HS-27A (cell line): ENCODE measurements around the gene TNNT3.

Experiments used
- DNase-seq: peaks from one replicate; pipeline ENCODE4 v3.0.0-alpha.2; 2012; ENCODE audit warnings: low read depth, missing footprints

TNNT3 gene

GRCh38 chr11:1958367-1958766 lies 38.9 kb downstream of the TNNT3 start:
- no peak for DNase-seq

- no peak for DNase-seq
Measured at GRCh38 chr11:1959786-1960185, 40.3 kb downstream of the TNNT3 start.

GRCh38 chr11:1963864-1964263 lies 44.4 kb downstream of the TNNT3 start:
- no peak for DNase-seq

GRCh38 chr11:1964348-1964747 lies 44.8 kb downstream of the TNNT3 start:
- no peak for DNase-seq

GRCh38 chr11:1964955-1965354 lies 45.5 kb downstream of the TNNT3 start:
- DNase-seq, result no peak

- DNase-seq, result no peak
Measured at GRCh38 chr11:1966531-1966930, 47.0 kb downstream of the TNNT3 start.

GRCh38 chr11:1967641-1968225 lies 48.2 kb downstream of the TNNT3 start:
- no peak for DNase-seq

GRCh38 chr11:1968454-1969002 lies 49.0 kb downstream of the TNNT3 start:
- no peak for DNase-seq

GRCh38 chr11:1969035-1969434 lies 49.5 kb downstream of the TNNT3 start:
- no peak for DNase-seq

- DNase-seq, result no peak
Measured at GRCh38 chr11:1969776-1970175, 50.3 kb downstream of the TNNT3 start.

GRCh38 chr11:1970956-1971355 lies 51.5 kb downstream of the TNNT3 start:
- DNase-seq, result no peak

GRCh38 chr11:1975185-1975584 lies 55.7 kb downstream of the TNNT3 start:
- no peak for DNase-seq

GRCh38 chr11:1978720-1979473 lies 59.4 kb downstream of the TNNT3 start:
- DNase-seq, result no peak

GRCh38 chr11:1979607-1980006 lies 60.1 kb downstream of the TNNT3 start:
- no peak for DNase-seq

GRCh38 chr11:1982873-1983600 lies 63.5 kb downstream of the TNNT3 start:
- DNase-seq, result no peak

GRCh38 chr11:1983601-1983961 lies 64.1 kb downstream of the TNNT3 start:
- DNase-seq, result no peak

- DNase-seq, result no peak
Measured at GRCh38 chr11:1987024-1987423, 67.5 kb downstream of the TNNT3 start.

- DNase-seq, result no peak
Measured at GRCh38 chr11:1988174-1988573, 68.7 kb downstream of the TNNT3 start.
